SU-DHL-6 (cell line): ENCODE results near the gene LARP4B.

Experiments
- EZH2phosphoT487 ChIP-seq: fragments of 200-600 bp; sonication (generic), shearing (Covaris generic); conservative IDR thresholded peaks from 2 replicates; pipeline ENCODE4 v1.6.1; 2018; ENCODE audit warnings: mild to moderate bottlenecking, antibody characterized with exemption, low read length, moderate library complexity, mixed read lengths
- TF ChIP-seq, protein P1 (sequence below): fragments of 200-600 bp; sonication (generic); IDR thresholded peaks from one replicate; pipeline ENCODE4 v1.5.1; 2017; ENCODE audit warnings: antibody characterized with exemption, mild to moderate bottlenecking, low read length, moderate library complexity; ENCODE audit not compliant: insufficient read depth, poor library complexity, severe bottlenecking

GRCh38 chr10:878895-879294 is 52.6 kb downstream of the LARP4B start:
- TF ChIP-seq, protein P1, sequence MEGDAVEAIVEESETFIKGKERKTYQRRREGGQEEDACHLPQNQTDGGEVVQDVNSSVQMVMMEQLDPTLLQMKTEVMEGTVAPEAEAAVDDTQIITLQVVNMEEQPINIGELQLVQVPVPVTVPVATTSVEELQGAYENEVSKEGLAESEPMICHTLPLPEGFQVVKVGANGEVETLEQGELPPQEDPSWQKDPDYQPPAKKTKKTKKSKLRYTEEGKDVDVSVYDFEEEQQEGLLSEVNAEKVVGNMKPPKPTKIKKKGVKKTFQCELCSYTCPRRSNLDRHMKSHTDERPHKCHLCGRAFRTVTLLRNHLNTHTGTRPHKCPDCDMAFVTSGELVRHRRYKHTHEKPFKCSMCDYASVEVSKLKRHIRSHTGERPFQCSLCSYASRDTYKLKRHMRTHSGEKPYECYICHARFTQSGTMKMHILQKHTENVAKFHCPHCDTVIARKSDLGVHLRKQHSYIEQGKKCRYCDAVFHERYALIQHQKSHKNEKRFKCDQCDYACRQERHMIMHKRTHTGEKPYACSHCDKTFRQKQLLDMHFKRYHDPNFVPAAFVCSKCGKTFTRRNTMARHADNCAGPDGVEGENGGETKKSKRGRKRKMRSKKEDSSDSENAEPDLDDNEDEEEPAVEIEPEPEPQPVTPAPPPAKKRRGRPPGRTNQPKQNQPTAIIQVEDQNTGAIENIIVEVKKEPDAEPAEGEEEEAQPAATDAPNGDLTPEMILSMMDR, result no peak
- TF ChIP-seq EZH2phosphoT487, result no peak
